GM10248 (cell line): ENCODE data around the gene MFAP2.

Experiments
- CTCF ChIA-PET: fragments of 300-600 bp; sonication (Branson Sonifier 250); formaldehyde crosslinking; extraction: SDS; loops from one replicate; lab custom pipeline; 2021; ENCODE audit warnings: antibody characterized with exemption; lab: Yijun Ruan, JAX
- POLR2A ChIA-PET: fragments of 350-650 bp; sonication (Branson Sonifier 250); formaldehyde crosslinking; extraction: SDS; loops from one replicate; lab custom pipeline; 2020; ENCODE audit warnings: antibody characterized with exemption; lab: Yijun Ruan, JAX
- DNase-seq: peaks from one replicate; pipeline ENCODE4 v3.0.0; 2012; ENCODE audit errors: extremely low spot score
- CTCF ChIP-seq: IDR thresholded peaks from 2 replicates; pipeline ENCODE4 v1.5.1; 2012; ENCODE audit warnings: mild to moderate bottlenecking, low read depth; ENCODE audit errors: extremely low read depth, missing control alignments, control extremely low read depth

Gene MFAP2

DNA sequence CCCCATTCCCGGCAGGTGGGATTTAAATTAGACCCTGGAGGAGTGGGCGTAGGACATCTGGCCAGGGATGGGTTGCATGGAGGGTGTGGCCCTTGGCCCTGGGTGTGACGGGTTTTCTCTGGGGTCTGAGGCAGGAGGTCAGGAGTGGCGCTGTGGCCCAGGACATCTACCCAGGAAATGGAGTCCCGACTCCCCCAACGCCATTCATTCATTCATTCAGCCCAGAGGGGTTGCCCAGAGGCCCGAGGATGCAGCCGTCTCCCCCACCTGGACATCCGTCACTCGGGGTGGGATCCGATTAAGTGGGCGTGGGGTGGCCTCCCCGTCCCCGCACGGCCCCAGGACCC, 30.6 kb upstream of the MFAP2 start:
- POLR2A ChIA-PET = no interaction called here
- CTCF ChIA-PET = interaction anchor here (1.3 to 2.3 kb wide), 3 partner anchors 10 to 59 kb away, joined by 3 to 10 read pairs (median 3); no protein-coding TSS in a partner anchor
- no peak for TF ChIP-seq CTCF
- DNase-seq = no peak

DNA sequence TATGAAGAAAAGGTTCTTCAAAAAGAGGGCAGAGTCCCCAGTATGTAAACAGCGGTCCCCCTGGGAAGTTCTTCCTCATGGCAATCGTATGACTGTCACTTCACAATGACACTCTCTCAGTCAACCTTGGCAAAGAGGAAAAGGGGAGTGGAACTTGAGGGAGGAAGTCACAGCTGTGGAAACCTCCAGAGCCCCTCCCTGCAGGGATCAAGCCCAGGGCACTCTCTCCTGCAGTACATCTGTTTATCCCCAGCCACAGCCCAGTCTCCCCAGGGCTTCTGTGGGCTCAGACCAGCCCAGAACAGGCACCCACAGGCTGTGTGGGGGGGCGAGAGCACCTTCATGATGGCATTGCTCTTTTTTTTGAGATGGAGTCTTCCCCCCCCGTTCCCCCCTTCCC, 29.3 kb upstream of the MFAP2 start:
- POLR2A ChIA-PET = interaction anchor here (0.6 kb wide), 1 partner anchor 15 kb away, joined by 4 read pairs; no protein-coding TSS in a partner anchor
- no peak for TF ChIP-seq CTCF
- CTCF ChIA-PET = interaction anchor here (1.3 to 2.3 kb wide), 3 partner anchors 13 to 58 kb away, joined by 3 to 10 read pairs (median 6); no protein-coding TSS in a partner anchor
- no peak for DNase-seq

GRCh38 chr1:17008208-17008855, 27.9 kb upstream of the MFAP2 start:
- no peak for DNase-seq
- POLR2A ChIA-PET = no interaction called here
- TF ChIP-seq CTCF = no peak
- CTCF ChIA-PET = no interaction called here

DNA sequence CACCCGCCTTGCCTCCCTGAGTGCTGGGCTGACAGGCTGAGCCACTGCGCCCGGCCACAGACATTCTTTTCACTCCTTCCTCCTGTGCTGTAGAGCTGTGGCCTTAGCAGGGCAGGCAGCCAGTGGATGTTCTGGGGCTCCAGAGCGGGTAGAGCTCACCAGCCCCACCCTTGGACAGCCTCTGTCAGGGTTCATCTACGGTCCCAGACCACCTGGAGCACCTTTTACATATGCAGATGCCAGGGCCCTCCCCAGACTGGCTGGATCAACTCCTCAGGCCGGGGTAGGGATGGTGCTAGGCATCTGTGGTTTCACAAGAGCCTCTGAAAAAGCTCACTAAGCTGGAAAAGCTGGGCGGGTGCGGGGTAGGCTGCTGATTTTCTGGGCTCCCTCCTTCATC, 26.7 kb upstream of the MFAP2 start:
- no peak for TF ChIP-seq CTCF
- no peak for DNase-seq
- CTCF ChIA-PET = interaction anchor here (1.2 to 1.3 kb wide), 2 partner anchors 11 to 55 kb away, joined by 3 read pairs; no protein-coding TSS in a partner anchor
- POLR2A ChIA-PET = no interaction called here

- POLR2A ChIA-PET = no interaction called here
- CTCF ChIA-PET = no interaction called here
- no peak for DNase-seq
- no peak for TF ChIP-seq CTCF
Measured at GRCh38 chr1:17005365-17005740, 24.9 kb upstream of the MFAP2 start.

- CTCF ChIA-PET = no interaction called here
- POLR2A ChIA-PET = no interaction called here
- TF ChIP-seq CTCF = no peak
- no peak for DNase-seq
Measured at GRCh38 chr1:17004466-17005364, 24.3 kb upstream of the MFAP2 start.
